Neural crest cell (in vitro differentiated cells): ENCODE measurements around the gene TNPO3. TPM values are rescaled to one million over a fixed set of nuclear protein-coding genes. Genes with fewer than 3 reads are reported as not detected.

Source experiments
- DNase-seq: peaks from one replicate; pipeline ENCODE4 v3.0.0; 2021; ENCODE audit warnings: low read depth, mixed read lengths, low spot score
- H3K27ac Mint-ChIP-seq: one replicate; pipeline ENCODE4 v1.8.0; 2021; ENCODE audit warnings: mild to moderate bottlenecking, mixed read lengths; ENCODE audit not compliant: unreplicated experiment
- H3K27me3 Mint-ChIP-seq: 2 replicates; pipeline ENCODE4 v1.8.0; 2021; ENCODE audit warnings: low read depth, mild to moderate bottlenecking, mixed read lengths
- H3K36me3 Mint-ChIP-seq: 2 replicates; pipeline ENCODE4 v1.8.0; 2021; ENCODE audit warnings: low read depth, mild to moderate bottlenecking, mixed read lengths
- H3K4me1 Mint-ChIP-seq: 2 replicates; pipeline ENCODE4 v1.8.0; 2021; ENCODE audit warnings: mixed read lengths
- H3K4me3 Mint-ChIP-seq: one replicate; pipeline ENCODE4 v1.8.0; 2021; ENCODE audit warnings: mild to moderate bottlenecking, mixed read lengths
- H3K9me3 Mint-ChIP-seq: 2 replicates; pipeline ENCODE4 v1.8.0; 2021; ENCODE audit warnings: mixed read lengths
- CTCF ChIP-seq: fragments of 200-600 bp; sonication (generic); conservative IDR thresholded peaks from 2 replicates; pipeline ENCODE4 v1.5.0; 2021; ENCODE audit warnings: antibody characterized with exemption, mild to moderate bottlenecking
- total RNA-seq: library from RNA; stranded (reverse); gene quantifications from 2 replicates; pipeline ENCODE4 v1.2.1, GENCODE V29; 2021

Gene TNPO3
- total RNA-seq, 1 donor from 2014 or later: 67.5 TPM

DNA sequence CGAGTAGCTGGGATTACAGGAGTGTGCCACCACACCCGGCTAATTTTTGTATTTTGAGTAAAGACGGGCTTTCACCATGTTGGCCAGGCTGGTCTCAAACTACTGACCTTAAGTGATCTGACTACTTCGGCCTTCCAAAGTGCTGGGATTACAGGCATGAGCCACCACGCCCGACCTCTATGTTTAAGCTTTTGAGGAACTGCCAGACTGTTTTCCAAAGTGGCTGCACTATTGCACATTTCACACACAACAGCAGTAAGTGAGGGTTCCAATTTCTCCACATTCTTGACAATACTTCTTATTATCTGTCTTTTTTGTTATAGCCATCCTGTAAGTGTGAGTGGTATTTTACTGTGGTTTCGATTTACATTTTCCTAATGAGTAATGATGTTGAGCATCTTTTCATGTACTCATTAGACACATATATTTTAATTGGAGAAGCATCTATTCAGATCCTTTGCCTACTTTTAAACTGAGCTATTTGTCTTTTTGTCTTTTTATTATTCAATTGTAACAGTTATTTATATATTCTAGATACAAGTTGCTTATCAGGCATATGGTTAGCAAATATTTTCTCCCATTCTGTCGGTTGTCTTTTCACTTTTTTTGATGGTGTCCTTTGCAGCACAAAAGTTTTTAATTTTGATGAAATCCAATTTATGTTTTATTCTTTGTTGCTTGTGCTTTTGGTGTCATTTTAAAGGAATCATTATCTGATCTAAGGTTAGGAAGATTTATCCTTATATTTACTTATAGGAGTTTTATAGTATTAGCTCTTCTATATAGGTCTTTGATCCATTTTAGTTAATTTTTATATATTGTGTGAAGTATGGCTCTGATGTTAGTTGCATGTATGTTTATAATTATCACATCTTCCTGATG lies 130.0 kb downstream of the TNPO3 start:
- H3K4me3 Mint-ChIP-seq: no peak overlapping the region
- no peak for DNase-seq
- H3K27ac Mint-ChIP-seq: no peak overlapping the region

GRCh38 chr7:128923411-128923800 lies 131.5 kb downstream of the TNPO3 start:
- no peaks in the 10 kb centered on the region for H3K36me3 Mint-ChIP-seq
- H3K27ac Mint-ChIP-seq: no peak overlapping the region
- H3K9me3 Mint-ChIP-seq: no peaks in the 10 kb centered on the region
- DNase-seq: no peak
- H3K4me3 Mint-ChIP-seq: no peak overlapping the region
- no peak for TF ChIP-seq CTCF
- H3K4me1 Mint-ChIP-seq: no peaks in the 10 kb centered on the region
- H3K27me3 Mint-ChIP-seq: peaks cover 50% of the 10 kb centered on the region

More for the DNA sequence above, 130.0 kb downstream of the TNPO3 start:
- no peaks in the 10 kb centered on the region for H3K9me3 Mint-ChIP-seq
- no peaks in the 10 kb centered on the region for H3K36me3 Mint-ChIP-seq
- H3K27me3 Mint-ChIP-seq: peaks cover 37% of the 10 kb centered on the region
- no peak for TF ChIP-seq CTCF
- H3K4me1 Mint-ChIP-seq: no peaks in the 10 kb centered on the region

GRCh38 chr7:128922496-128923410 lies 132.2 kb downstream of the TNPO3 start:
- Mint-ChIP-seq H3K27me3 (peaks cover 55% of the 10 kb centered on the region), H3K36me3 (no peaks in the 10 kb centered on the region), H3K4me3 (no peak overlapping the region), H3K4me1 (no peaks in the 10 kb centered on the region), H3K27ac (no peak overlapping the region), H3K9me3 (no peaks in the 10 kb centered on the region)
- no peak for DNase-seq
- no peak for TF ChIP-seq CTCF

- Mint-ChIP-seq H3K4me3 (no peak overlapping the region), H3K9me3 (no peaks in the 10 kb centered on the region), H3K27ac (no peak overlapping the region), H3K36me3 (no peaks in the 10 kb centered on the region), H3K4me1 (no peaks in the 10 kb centered on the region), H3K27me3 (peaks cover 55% of the 10 kb centered on the region)
- TF ChIP-seq CTCF: no peak
- no peak for DNase-seq
These were observed 133.0 kb downstream of the TNPO3 start for GRCh38 chr7:128921866-128922440.

GRCh38 chr7:128920913-128921582 lies 133.9 kb downstream of the TNPO3 start:
- Mint-ChIP-seq H3K36me3 (no peaks in the 10 kb centered on the region), H3K4me3 (no peak overlapping the region), H3K27me3 (peaks cover 53% of the 10 kb centered on the region), H3K9me3 (no peaks in the 10 kb centered on the region), H3K27ac (no peak overlapping the region), H3K4me1 (no peaks in the 10 kb centered on the region)
- no peak for DNase-seq
- no peak for TF ChIP-seq CTCF
